ENCODE measurements around the gene PAFAH1B2. TPM values are rescaled to one million over a fixed set of nuclear protein-coding genes. Genes with fewer than 3 reads are reported as not detected.

The PAFAH1B2 gene
- total RNA-seq, 2 experiments from 2014 or later = 59.9 to 62.8 TPM

DNA sequence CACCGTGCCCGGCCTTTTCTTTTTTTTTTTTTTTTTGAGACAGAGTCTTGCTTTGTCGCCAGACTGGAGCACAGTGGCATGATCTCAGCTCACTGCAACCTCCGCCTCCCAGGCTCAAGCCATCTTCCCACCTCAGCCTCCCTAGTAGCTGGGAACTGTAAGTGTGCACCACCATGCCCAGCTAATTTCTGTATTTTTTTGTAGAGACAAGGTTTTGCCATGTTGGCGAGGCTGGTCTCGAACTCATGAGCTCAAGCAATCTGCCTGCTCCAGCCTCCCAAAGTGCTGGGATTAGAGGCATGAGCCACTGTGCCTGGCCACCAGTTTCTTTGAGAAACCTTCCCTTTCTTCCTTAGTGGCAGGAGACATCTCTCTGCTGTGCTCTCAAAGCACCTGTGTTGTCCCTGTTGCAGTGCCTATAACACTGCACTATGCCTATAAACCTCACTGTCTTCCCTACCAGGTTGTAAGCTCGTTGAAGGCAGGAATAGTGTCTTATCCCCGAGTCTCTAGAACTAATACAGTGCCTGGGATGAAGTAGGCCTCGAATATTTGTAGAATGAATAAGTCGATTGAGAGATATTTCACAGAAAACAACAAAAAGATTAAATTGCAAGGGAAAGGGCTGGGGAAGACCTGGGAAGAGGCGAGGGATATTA is 68.7 kb downstream of the PAFAH1B2 start:
- no peak overlapping the region for H3K4me3 ChIP-seq (ENCODE audit: low read depth, low read length, poor library complexity, severe bottlenecking)
- intact Hi-C loops (cut with micrococcal nuclease; ENCODE audit: unreplicated experiment) = no loop called here
- peaks cover 59% of the 10 kb centered on the region for H3K36me3 ChIP-seq (ENCODE audit: insufficient read depth, low read length)
- CTCF ChIA-PET (ENCODE audit: unreplicated experiment) = no interaction called here
- no peaks in the 10 kb centered on the region for H3K79me2 ChIP-seq (ENCODE audit: insufficient read depth, low read depth, low read length)
- H3K27ac ChIP-seq (ENCODE audit: low read depth, low read length, poor library complexity, severe bottlenecking) = no peak overlapping the region
- H4K20me1 ChIP-seq (ENCODE audit: insufficient read depth, low read length) = no peaks in the 10 kb centered on the region
- POLR2A ChIA-PET = interaction anchor here (0.6 to 1.1 kb wide), 2 partner anchors 35 to 472 kb away, joined by 3 to 8 read pairs; no protein-coding TSS in a partner anchor
- H3K9me3 ChIP-seq (ENCODE audit: low read length) = no peaks in the 10 kb centered on the region
- DNase-seq (ENCODE audit: low spot score) = no peak
- H2AFZ ChIP-seq (ENCODE audit: low read length) = no peak overlapping the region
- no peak for TF ChIP-seq EZH2phosphoT487 (IDR thresholded peaks at IDR 0.05; ENCODE audit: borderline replicate concordance, low read depth, low read length)
- TF ChIP-seq, protein P1, sequence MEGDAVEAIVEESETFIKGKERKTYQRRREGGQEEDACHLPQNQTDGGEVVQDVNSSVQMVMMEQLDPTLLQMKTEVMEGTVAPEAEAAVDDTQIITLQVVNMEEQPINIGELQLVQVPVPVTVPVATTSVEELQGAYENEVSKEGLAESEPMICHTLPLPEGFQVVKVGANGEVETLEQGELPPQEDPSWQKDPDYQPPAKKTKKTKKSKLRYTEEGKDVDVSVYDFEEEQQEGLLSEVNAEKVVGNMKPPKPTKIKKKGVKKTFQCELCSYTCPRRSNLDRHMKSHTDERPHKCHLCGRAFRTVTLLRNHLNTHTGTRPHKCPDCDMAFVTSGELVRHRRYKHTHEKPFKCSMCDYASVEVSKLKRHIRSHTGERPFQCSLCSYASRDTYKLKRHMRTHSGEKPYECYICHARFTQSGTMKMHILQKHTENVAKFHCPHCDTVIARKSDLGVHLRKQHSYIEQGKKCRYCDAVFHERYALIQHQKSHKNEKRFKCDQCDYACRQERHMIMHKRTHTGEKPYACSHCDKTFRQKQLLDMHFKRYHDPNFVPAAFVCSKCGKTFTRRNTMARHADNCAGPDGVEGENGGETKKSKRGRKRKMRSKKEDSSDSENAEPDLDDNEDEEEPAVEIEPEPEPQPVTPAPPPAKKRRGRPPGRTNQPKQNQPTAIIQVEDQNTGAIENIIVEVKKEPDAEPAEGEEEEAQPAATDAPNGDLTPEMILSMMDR (conservative IDR thresholded peaks at IDR 0.05; ENCODE audit: low read length) = no peak
- H3K9me2 ChIP-seq (ENCODE audit: insufficient read depth, low read length) = no peaks in the 10 kb centered on the region
- BruUV-seq (replicated peaks) = no TSS peak
- no peaks in the 10 kb centered on the region for H3K4me1 ChIP-seq (ENCODE audit: insufficient read depth, low read length, poor library complexity, severe bottlenecking)
- H3K4me2 ChIP-seq (ENCODE audit: low read length) = no peak overlapping the region

DNA sequence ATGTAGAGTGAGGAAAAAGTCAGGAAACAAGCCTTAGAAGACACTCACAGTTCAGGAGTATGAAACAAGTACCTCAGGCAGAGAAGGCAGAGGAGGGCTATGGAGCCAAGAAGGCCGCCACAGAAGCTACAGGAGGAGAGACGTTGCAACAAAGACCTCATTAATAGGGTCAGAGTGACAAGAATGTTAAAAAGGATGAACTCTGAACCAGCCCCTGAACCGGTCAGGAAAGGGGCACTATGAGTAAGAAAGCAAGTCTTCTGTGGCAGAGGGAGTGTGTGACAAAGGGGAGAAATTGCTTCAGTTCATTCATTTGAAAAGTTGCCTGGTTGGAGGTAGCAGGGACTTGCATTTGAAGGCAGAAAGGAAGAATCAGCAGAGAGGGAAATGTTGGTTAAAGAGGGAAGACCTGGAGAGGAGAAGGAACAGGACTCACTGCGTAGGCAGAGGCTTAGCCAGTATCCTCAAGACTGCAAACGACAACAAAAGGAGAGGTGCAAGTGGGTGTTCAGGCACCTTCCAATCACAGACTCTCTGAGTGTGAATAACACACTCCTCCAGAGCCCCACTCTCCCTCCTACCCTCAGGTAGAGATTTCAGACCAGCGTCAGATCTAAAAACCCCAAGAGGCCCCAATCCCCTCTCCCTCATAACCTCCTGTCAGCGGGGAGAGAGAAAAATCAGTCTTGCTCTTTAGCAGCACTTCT is 70.5 kb downstream of the PAFAH1B2 start:
- Histone ChIP-seq H3K4me3 (ENCODE audit: low read depth, low read length, poor library complexity, severe bottlenecking) (no peak overlapping the region), H3K36me3 (ENCODE audit: insufficient read depth, low read length) (peaks cover 76% of the 10 kb centered on the region), H3K4me2 (ENCODE audit: low read length) (no peak overlapping the region), H3K9me2 (ENCODE audit: insufficient read depth, low read length) (no peaks in the 10 kb centered on the region), H2AFZ (ENCODE audit: low read length) (no peak overlapping the region), H3K27ac (ENCODE audit: low read depth, low read length, poor library complexity, severe bottlenecking) (no peak overlapping the region), H4K20me1 (ENCODE audit: insufficient read depth, low read length) (no peaks in the 10 kb centered on the region), H3K9me3 (ENCODE audit: low read length) (no peaks in the 10 kb centered on the region), H3K79me2 (ENCODE audit: insufficient read depth, low read depth, low read length) (no peaks in the 10 kb centered on the region), H3K4me1 (ENCODE audit: insufficient read depth, low read length, poor library complexity, severe bottlenecking) (no peaks in the 10 kb centered on the region)
- TF ChIP-seq, protein P1 (conservative IDR thresholded peaks at IDR 0.05; ENCODE audit: low read length) = no peak
- no peak for TF ChIP-seq EZH2phosphoT487 (IDR thresholded peaks at IDR 0.05; ENCODE audit: borderline replicate concordance, low read depth, low read length)
- intact Hi-C loops (cut with micrococcal nuclease; ENCODE audit: unreplicated experiment) = no loop called here
- CTCF ChIA-PET (ENCODE audit: unreplicated experiment) = interaction anchor here (0.6 kb wide), 1 partner anchor 284 kb away, joined by 3 read pairs; no protein-coding TSS in a partner anchor
- POLR2A ChIA-PET = interaction anchor here (0.7 kb wide), 1 partner anchor 82 kb away, joined by 4 read pairs; no protein-coding TSS in a partner anchor
- no peak for DNase-seq (ENCODE audit: low spot score)
- no TSS peak for BruUV-seq (replicated peaks)

All from OCI-LY7 (cell line).